Right lobe of liver (tissue), 6 donors: ENCODE data around the gene KLF15. TPM values are rescaled to one million over a fixed set of nuclear protein-coding genes. Genes with fewer than 3 reads are reported as not detected.
A peak's percentile ranks its signal among the peaks of the same experiment; 100 is the strongest.

ENCODE experiments used
- ATAC-seq, 4 donors: fragments of 200-7000 bp; cut with Tn5 transposase; one replicate each; pipeline ENCODE4 v1.9.1; 2020; ENCODE audit warnings: mild to moderate bottlenecking in 4 of 4, moderate library complexity in 4 of 4
- DNase-seq, 3 donors: peaks; one replicate each; pipeline ENCODE4 v3.0.0-alpha.2; 2020
- H3K27ac ChIP-seq, 3 donors: fragments of 200-600 bp; one replicate each; pipeline ENCODE4 v1.8.0; 2022
- H3K27me3 ChIP-seq, 2 donors: fragments of 200-600 bp; one replicate each; pipeline ENCODE4 v1.8.0; 2022
- H3K36me3 ChIP-seq, 4 donors: fragments of 200-600 bp; sonication (generic) in 1 of 4; one replicate each; pipeline versions ENCODE4 v1.5.1 to v1.8.0; 2017 to 2022; ENCODE audit warnings: control low read depth in 1 of 4
- H3K4me1 ChIP-seq, 4 donors: fragments of 200-600 bp; sonication (generic) in 1 of 4; one replicate each; pipeline versions ENCODE4 v1.5.1 to v1.8.0; 2017 to 2022; ENCODE audit warnings: control low read depth in 1 of 4
- H3K4me3 ChIP-seq, 3 donors: fragments of 200-600 bp; one replicate each; pipeline ENCODE4 v1.8.0; 2022
- H3K9me3 ChIP-seq, 4 donors: fragments of 200-600 bp; sonication (generic) in 1 of 4; one replicate each; pipeline versions ENCODE4 v1.5.1 to v1.8.0; 2017 to 2022; ENCODE audit warnings: control low read depth in 1 of 4
- CTCF ChIP-seq, 4 donors: fragments of 200-600 bp in 3 of 4; fragments of 450-650 bp in 1 of 4; IDR thresholded peaks; one replicate each; pipeline versions ENCODE4 v1.5.1 to v1.8.0; 2016 to 2022; ENCODE audit warnings: antibody characterized with exemption in 4 of 4, mild to moderate bottlenecking in 2 of 4
- POLR2A ChIP-seq: fragments of 450-650 bp; IDR thresholded peaks from one replicate; pipeline ENCODE4 v1.6.1; 2017; ENCODE audit warnings: antibody characterized with exemption, mild to moderate bottlenecking
- WGBS: methylation state at CpG from one replicate; pipeline ENCODE4 v1.1.6; 2018; ENCODE audit warnings: low coverage, low lambda C conversion rate; ENCODE audit not compliant: insufficient coverage; ENCODE audit errors: missing lambda C conversion rate; 5-methylcytosine and 5-hydroxymethylcytosine counted together
- intact Hi-C, 2 donors: fragments of 100-400 bp; cut with DNase I; formaldehyde crosslinking; loops; one replicate each; pipeline versions ENCODE4 v1.11.2 to v1.14.1; 2022
- total RNA-seq, 6 experiments: library from RNA; depleted of rRNA in 2 of 6; stranded (reverse); fragments of >200 nt in 2 of 6; fragmentation: NEBNext Ultra II Directional in 3 of 6; extraction: Animal tissue kit (Norgen Biotek cat#: 25700) in 3 of 6; gene quantifications; one replicate each; pipeline versions ENCODE4 v1.1.0 to v1.2.4, GENCODE V29; 2016 to 2023
- donor health status: DM: no; HTN: yes; CAD: no.
- donor health status: DM: no; HTN: no; CAD: no.
- donor health status: DM: no; HTN: no; CAD: no.
- donor health status: DM: no; HTN: yes; CAD: no.
- donor health status: DM: no; HTN: yes; CAD: no.

KLF15 gene
- total RNA-seq, 6 experiments from 2014 or later = 14.4 to 112 (median 89.3) TPM

- Histone ChIP-seq H3K4me3 (no peak overlapping the region), H3K36me3 (no peaks in the 10 kb centered on the region), H3K4me1 (no peaks in the 10 kb centered on the region), H3K9me3 (no peaks in the 10 kb centered on the region), H3K27ac (no peak overlapping the region), H3K27me3 (no peaks in the 10 kb centered on the region)
- intact Hi-C loops = no loop called here
- no peak for ATAC-seq
- no peak for TF ChIP-seq POLR2A
- no peak for TF ChIP-seq CTCF (IDR thresholded peaks at IDR 0.05)
- DNase-seq = peak in 1 of 3 donors; percentile 7
- WGBS = 25% methylated on average over 2 of the region's 2 CpGs
Measured at GRCh38 chr3:126381966-126382365, 24.8 kb upstream of the KLF15 start.

GRCh38 chr3:126380011-126380768, 23.0 kb upstream of the KLF15 start:
- intact Hi-C loops = no loop called here
- 47% methylated on average over 7 of the region's 17 CpGs for WGBS
- peak in 1 of 3 donors; percentile 23 for DNase-seq
- no peaks in the 10 kb centered on the region for H3K9me3 ChIP-seq
- no peaks in the 10 kb centered on the region for H3K27me3 ChIP-seq
- no peak for TF ChIP-seq CTCF (IDR thresholded peaks at IDR 0.05)
- no peak for TF ChIP-seq POLR2A
- H3K4me1 ChIP-seq = no peaks in the 10 kb centered on the region
- ATAC-seq = peak in 1 of 4 donors; percentile 14
- H3K27ac ChIP-seq = no peak overlapping the region
- H3K4me3 ChIP-seq = no peak overlapping the region
- no peaks in the 10 kb centered on the region for H3K36me3 ChIP-seq

- H3K4me1 ChIP-seq = peaks cover 0 to 14% (median 7%) of the 10 kb centered on the region in 4 donors
- ATAC-seq (peak; percentile 27 to 51 (median 36)), DNase-seq (peak; percentile 18 to 53 (median 42))
Measured at GRCh38 chr3:126378341-126378751, 21.1 kb upstream of the KLF15 start.

GRCh38 chr3:126377211-126377610, 20.0 kb upstream of the KLF15 start:
- intact Hi-C loops = loop anchor here in 1 of 2 donors (10.0 kb wide), 1 partner anchor 112 kb away; no protein-coding TSS in a partner anchor
- WGBS = 100% methylated on average over 1 of the region's 3 CpGs
- DNase-seq = peak in 2 of 3 donors; percentile 16 to 21
- Histone ChIP-seq H3K27ac (no peak overlapping the region), H3K27me3 (no peaks in the 10 kb centered on the region), H3K9me3 (no peaks in the 10 kb centered on the region), H3K4me3 (no peak overlapping the region), H3K4me1 (peaks cover 0 to 25% (median 11%) of the 10 kb centered on the region in 4 donors), H3K36me3 (no peaks in the 10 kb centered on the region)
- ATAC-seq = no peak
- no peak for TF ChIP-seq CTCF (IDR thresholded peaks at IDR 0.05)
- TF ChIP-seq POLR2A = no peak

More at GRCh38 chr3:126378341-126378751, 21.1 kb upstream of the KLF15 start:
- no peaks in the 10 kb centered on the region for H3K27me3 ChIP-seq
- no CpG with 5 or more reads among the region's 6 CpGs for WGBS
- no peak overlapping the region for H3K27ac ChIP-seq
- no peaks in the 10 kb centered on the region for H3K9me3 ChIP-seq
- no peaks in the 10 kb centered on the region for H3K36me3 ChIP-seq
- TF ChIP-seq POLR2A (no peak), CTCF (IDR thresholded peaks at IDR 0.05) (peak in 1 of 4 donors; percentile 18)
- no peak overlapping the region for H3K4me3 ChIP-seq
- intact Hi-C loops = loop anchor here in 1 of 2 donors (10.0 kb wide), 1 partner anchor 114 kb away; no protein-coding TSS in a partner anchor
